B cell (primary cell): Measurements from ENCODE around the gene MMP3. TPM values are rescaled to one million over a fixed set of nuclear protein-coding genes. Genes with fewer than 3 reads are reported as not detected.

Source experiments
- ATAC-seq: fragments of 200-7000 bp; cut with Tn5 transposase; one replicate; pipeline ENCODE4 v1.10.0; 2021; ENCODE audit warnings: low read depth, mild to moderate bottlenecking, moderate number of reproducible peaks, moderate library complexity
- CTCF ChIA-PET: fragments of 350-600 bp; sonication (Branson Sonifier 250); formaldehyde crosslinking; loops from one replicate; lab custom pipeline; 2021; ENCODE audit warnings: antibody characterized with exemption, inconsistent platforms; lab: Charles Lee
- POLR2A ChIA-PET: fragments of 350-600 bp; sonication (Branson Sonifier 250); formaldehyde crosslinking; loops from one replicate; lab custom pipeline; 2021; ENCODE audit warnings: antibody characterized with exemption; lab: Charles Lee
- DNase-seq: peaks from one replicate; pipeline ENCODE4 v3.0.0; 2013
- H2AFZ ChIP-seq: 2 replicates; pipeline ENCODE4 v1.6.1; 2012; ENCODE audit warnings: mild to moderate bottlenecking, low read depth, low read length; ENCODE audit not compliant: insufficient read depth, poor library complexity, severe bottlenecking
- H3K27ac ChIP-seq, 2 donors: 1 replicate in 1 of 2; 2 replicates in 1 of 2; pipeline ENCODE4 v1.5.1; 2012 to 2013; ENCODE audit warnings: low read length in 2 of 2, mild to moderate bottlenecking in 2 of 2, moderate library complexity in 1 of 2
- H3K27me3 ChIP-seq, 4 experiments: fragments of 200-600 bp in 1 of 4; sonication (generic) in 1 of 4; replicated peaks in 1 of 4; 1 replicate in 2 of 4; 2 replicates in 2 of 4; pipeline versions ENCODE4 v1.6.1 to v1.7.0; 2013 to 2016; ENCODE audit warnings: low read length in 3 of 4, mild to moderate bottlenecking in 2 of 4, mixed read lengths in 1 of 4, moderate library complexity in 1 of 4; ENCODE audit not compliant: insufficient read depth in 4 of 4, control insufficient read depth in 3 of 4; ENCODE audit errors: control extremely low read depth in 1 of 4
- H3K36me3 ChIP-seq, 2 experiments: replicated peaks in 1 of 2; 1 replicate in 1 of 2; 2 replicates in 1 of 2; pipeline versions ENCODE4 v1.6.1 to v1.7.1; 2013; ENCODE audit warnings: low read length in 1 of 2; ENCODE audit not compliant: insufficient read depth in 2 of 2, control insufficient read depth in 1 of 2; ENCODE audit errors: control extremely low read depth in 1 of 2, extremely low read depth in 1 of 2
- H3K4me1 ChIP-seq, 2 donors: fragments of 200-600 bp in 1 of 2; sonication (generic) in 1 of 2; 1 replicate in 1 of 2; 2 replicates in 1 of 2; pipeline versions ENCODE4 v1.5.1 to v1.6.1; 2013 to 2017; ENCODE audit warnings: low read length in 2 of 2; ENCODE audit not compliant: control insufficient read depth in 2 of 2, insufficient read depth in 2 of 2
- H3K4me2 ChIP-seq: replicated peaks from 2 replicates; pipeline ENCODE3; 2012; ENCODE audit warnings: mild to moderate bottlenecking, low read depth, low read length; ENCODE audit not compliant: poor library complexity, severe bottlenecking
- H3K4me3 ChIP-seq, 5 experiments: fragments of 200-600 bp in 1 of 5; sonication (generic) in 1 of 5; 1 replicate in 3 of 5; 2 replicates in 2 of 5; pipeline versions ENCODE4 v1.5.1 to v1.7.0; 2011 to 2016; ENCODE audit warnings: low read length in 4 of 5, mild to moderate bottlenecking in 4 of 5, low read depth in 2 of 5, control low read depth in 1 of 5, moderate library complexity in 1 of 5; ENCODE audit not compliant: insufficient read depth in 1 of 5; ENCODE audit errors: control extremely low read depth in 1 of 5, extremely low read depth in 1 of 5
- H3K79me2 ChIP-seq: fragments of 200-600 bp; sonication (generic); one replicate; pipeline ENCODE4 v1.6.0; 2016; ENCODE audit warnings: low read length; ENCODE audit not compliant: control insufficient read depth, insufficient read depth
- H3K9ac ChIP-seq: fragments of 200-600 bp; sonication (generic); 2 replicates; pipeline ENCODE4 v1.6.1; 2017; ENCODE audit warnings: mild to moderate bottlenecking, low read length, moderate library complexity
- H3K9me3 ChIP-seq, 3 donors: one replicate each; pipeline versions ENCODE4 v1.6.1 to v1.7.1; 2013; ENCODE audit warnings: low read length in 2 of 3; ENCODE audit not compliant: control insufficient read depth in 2 of 3, insufficient read depth in 1 of 3; ENCODE audit errors: control extremely low read depth in 1 of 3
- H4K20me1 ChIP-seq: 2 replicates; pipeline ENCODE4 v1.6.0; 2012; ENCODE audit warnings: mild to moderate bottlenecking, low read length; ENCODE audit not compliant: insufficient read depth, control insufficient read depth, poor library complexity, severe bottlenecking
- H3K27ac Mint-ChIP-seq: one replicate; pipeline ENCODE4 v1.8.0; 2021; ENCODE audit warnings: mixed read lengths
- H3K27me3 Mint-ChIP-seq: one replicate; pipeline ENCODE4 v1.8.0; 2021; ENCODE audit warnings: mixed read lengths
- H3K4me1 Mint-ChIP-seq: one replicate; pipeline ENCODE4 v1.8.0; 2021; ENCODE audit warnings: mixed read lengths
- H3K4me3 Mint-ChIP-seq: one replicate; pipeline ENCODE4 v1.8.0; 2021; ENCODE audit warnings: mixed read lengths
- H3K9me3 Mint-ChIP-seq: one replicate; pipeline ENCODE4 v1.8.0; 2022; ENCODE audit warnings: mixed read lengths; ENCODE audit not compliant: insufficient read depth
- EZH2 ChIP-seq: IDR thresholded peaks from 2 replicates; pipeline ENCODE4 v1.6.1; 2012; ENCODE audit warnings: borderline replicate concordance, low read depth, mild to moderate bottlenecking, moderate library complexity, low read length; ENCODE audit not compliant: insufficient read depth, poor library complexity, severe bottlenecking
- WGBS: methylation state at CpG from one replicate; pipeline ENCODE4 v1.1.5; 2013; ENCODE audit warnings: missing lambda C conversion rate; ENCODE audit not compliant: insufficient coverage; 5-methylcytosine and 5-hydroxymethylcytosine counted together
- intact Hi-C: fragments of 100-400 bp; cut with micrococcal nuclease; formaldehyde crosslinking; loops from one replicate; pipeline ENCODE4 v1.10.0; 2022
- polyA minus RNA-seq: library from RNA; depleted of rRNA, polyadenylated mRNA; stranded (reverse); fragments of >200 nt; gene quantifications from 2 replicates; pipeline ENCODE4 v1.2.3, GENCODE V29; 2012
- polyA plus RNA-seq: library from polyadenylated mRNA; depleted of rRNA; stranded (reverse); fragments of >200 nt; gene quantifications from 2 replicates; pipeline ENCODE4 v1.2.3, GENCODE V29; 2012
- total RNA-seq, 2 donors: library from RNA; stranded (reverse); fragments of 120-200 nt in 1 of 2; gene quantifications; 1 replicate in 1 of 2; 2 replicates in 1 of 2; pipeline versions ENCODE4 v1.2.3 to v1.2.4, GENCODE V29; 2013 to 2022
- TF ChIP-seq, protein P1 (sequence below): fragments of 200-600 bp; IDR thresholded peaks from one replicate; pipeline ENCODE4 v1.8.0; 2022; ENCODE audit warnings: antibody characterized with exemption, mild to moderate bottlenecking

The MMP3 gene
- not detected in 2 replicates for total RNA-seq
- total RNA-seq (2013): not detected
- polyA plus RNA-seq: not detected in 2 replicates
- polyA minus RNA-seq: not detected in 2 replicates

DNA sequence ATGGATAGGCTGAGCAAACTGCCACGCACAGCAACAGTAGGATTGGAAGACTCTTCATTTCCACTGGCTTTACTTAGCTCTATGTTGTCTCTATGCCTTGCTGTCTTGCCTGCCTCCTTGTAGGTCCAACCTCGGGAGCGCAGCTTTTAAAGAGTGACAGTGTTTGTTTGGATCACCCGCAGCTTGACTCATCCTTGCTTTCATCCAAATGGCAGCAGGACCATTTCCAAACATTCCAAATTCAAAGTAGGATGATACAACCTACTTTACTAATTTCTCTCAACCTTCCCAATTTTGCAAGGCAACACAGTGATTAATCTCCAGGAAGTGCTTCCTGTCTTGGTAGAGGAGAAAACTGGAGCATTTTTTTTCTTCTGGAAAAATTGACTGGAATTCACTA is at the start of gene MMP3:
Gene MMP3 (minus strand): TSS at position 121 of the 400 bp plus-strand sequence. CDS start 63 bp downstream, at position 58.
- Histone ChIP-seq H3K27ac (no peak within 1 kb of the TSS), H2AFZ (no peak within 1 kb of the TSS), H3K36me3 (no peaks in the 10 kb centered on the region), H3K9me3 (no peaks in the 10 kb centered on the region), H3K27me3 (no peaks in the 10 kb centered on the region), H4K20me1 (no peaks in the 10 kb centered on the region), H3K4me2 (no peak within 1 kb of the TSS), H3K4me3 (no peak within 1 kb of the TSS), H3K79me2 (no peaks in the 10 kb centered on the region), H3K4me1 (no peaks in the 10 kb centered on the region), H3K9ac (no peak within 1 kb of the TSS)
- WGBS: 85% methylated on average over 4 of the region's 4 CpGs
- Mint-ChIP-seq H3K9me3 (no peaks in the 10 kb centered on the region), H3K4me1 (no peaks in the 10 kb centered on the region), H3K4me3 (no peak within 1 kb of the TSS), H3K27ac (no peak within 1 kb of the TSS), H3K27me3 (peaks cover 16% of the 10 kb centered on the region)
- POLR2A ChIA-PET: no interaction called here
- TF ChIP-seq, protein P1, sequence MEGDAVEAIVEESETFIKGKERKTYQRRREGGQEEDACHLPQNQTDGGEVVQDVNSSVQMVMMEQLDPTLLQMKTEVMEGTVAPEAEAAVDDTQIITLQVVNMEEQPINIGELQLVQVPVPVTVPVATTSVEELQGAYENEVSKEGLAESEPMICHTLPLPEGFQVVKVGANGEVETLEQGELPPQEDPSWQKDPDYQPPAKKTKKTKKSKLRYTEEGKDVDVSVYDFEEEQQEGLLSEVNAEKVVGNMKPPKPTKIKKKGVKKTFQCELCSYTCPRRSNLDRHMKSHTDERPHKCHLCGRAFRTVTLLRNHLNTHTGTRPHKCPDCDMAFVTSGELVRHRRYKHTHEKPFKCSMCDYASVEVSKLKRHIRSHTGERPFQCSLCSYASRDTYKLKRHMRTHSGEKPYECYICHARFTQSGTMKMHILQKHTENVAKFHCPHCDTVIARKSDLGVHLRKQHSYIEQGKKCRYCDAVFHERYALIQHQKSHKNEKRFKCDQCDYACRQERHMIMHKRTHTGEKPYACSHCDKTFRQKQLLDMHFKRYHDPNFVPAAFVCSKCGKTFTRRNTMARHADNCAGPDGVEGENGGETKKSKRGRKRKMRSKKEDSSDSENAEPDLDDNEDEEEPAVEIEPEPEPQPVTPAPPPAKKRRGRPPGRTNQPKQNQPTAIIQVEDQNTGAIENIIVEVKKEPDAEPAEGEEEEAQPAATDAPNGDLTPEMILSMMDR: no peak
- TF ChIP-seq EZH2: no peak
- no peak for ATAC-seq
- DNase-seq: no peak
- CTCF ChIA-PET: no interaction called here
- intact Hi-C loops: no loop called here

DNA sequence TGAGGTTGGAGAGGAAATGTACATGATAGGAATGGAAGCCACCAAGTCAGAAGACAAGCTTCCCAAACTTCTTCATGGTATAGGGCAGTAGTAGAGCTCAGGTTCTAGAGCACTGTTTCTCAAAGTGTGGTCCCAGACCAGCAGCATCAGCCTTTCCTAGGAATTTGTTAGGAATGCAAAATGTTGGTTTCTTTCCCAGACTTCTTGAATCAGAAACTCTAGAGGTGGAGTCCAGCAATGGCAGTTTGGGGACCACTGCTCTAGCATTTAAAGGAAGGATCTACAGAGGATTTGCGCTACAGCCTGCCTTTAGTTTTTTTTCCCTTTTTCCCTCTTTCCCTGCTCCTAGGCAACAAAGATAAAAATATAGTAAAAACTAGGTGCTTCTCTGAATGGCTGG is 48.3 kb upstream of the MMP3 start:
- H3K27me3 ChIP-seq: no peaks in the 10 kb centered on the region
- intact Hi-C loops: no loop called here
- no CpG with 5 or more reads among the region's 1 CpG for WGBS

More for the DNA sequence above, 48.3 kb upstream of the MMP3 start:
- TF ChIP-seq, protein P1: no peak
- TF ChIP-seq EZH2: no peak
- Histone ChIP-seq H3K27ac (no peak overlapping the region), H3K4me1 (no peaks in the 10 kb centered on the region), H3K9me3 (peaks cover 0 to 4% (median 0%) of the 10 kb centered on the region in 3 donors), H3K4me2 (no peak overlapping the region), H3K9ac (no peak overlapping the region), H3K4me3 (no peak overlapping the region), H2AFZ (no peak overlapping the region), H3K79me2 (no peaks in the 10 kb centered on the region), H3K36me3 (no peaks in the 10 kb centered on the region), H4K20me1 (no peaks in the 10 kb centered on the region)
- Mint-ChIP-seq H3K27ac (no peak overlapping the region), H3K4me1 (no peaks in the 10 kb centered on the region), H3K4me3 (no peak overlapping the region), H3K27me3 (peaks cover 6% of the 10 kb centered on the region), H3K9me3 (peaks cover 4% of the 10 kb centered on the region)
- ChIA-PET POLR2A (no interaction called here), CTCF (no interaction called here)
- no peak for DNase-seq
- ATAC-seq: no peak
